Measurements from ENCODE around the gene CDH5. TPM values are rescaled to one million over a fixed set of nuclear protein-coding genes. Genes with fewer than 3 reads are reported as not detected.
A peak's percentile ranks its signal among the peaks of the same experiment; 100 is the strongest.

The CDH5 gene
- total and polyA plus RNA-seq, 2 of the 8 experiments (the other 6 are each of a cell fraction or from before 2014, with no cell fraction given), result 0.32 TPM

DNA sequence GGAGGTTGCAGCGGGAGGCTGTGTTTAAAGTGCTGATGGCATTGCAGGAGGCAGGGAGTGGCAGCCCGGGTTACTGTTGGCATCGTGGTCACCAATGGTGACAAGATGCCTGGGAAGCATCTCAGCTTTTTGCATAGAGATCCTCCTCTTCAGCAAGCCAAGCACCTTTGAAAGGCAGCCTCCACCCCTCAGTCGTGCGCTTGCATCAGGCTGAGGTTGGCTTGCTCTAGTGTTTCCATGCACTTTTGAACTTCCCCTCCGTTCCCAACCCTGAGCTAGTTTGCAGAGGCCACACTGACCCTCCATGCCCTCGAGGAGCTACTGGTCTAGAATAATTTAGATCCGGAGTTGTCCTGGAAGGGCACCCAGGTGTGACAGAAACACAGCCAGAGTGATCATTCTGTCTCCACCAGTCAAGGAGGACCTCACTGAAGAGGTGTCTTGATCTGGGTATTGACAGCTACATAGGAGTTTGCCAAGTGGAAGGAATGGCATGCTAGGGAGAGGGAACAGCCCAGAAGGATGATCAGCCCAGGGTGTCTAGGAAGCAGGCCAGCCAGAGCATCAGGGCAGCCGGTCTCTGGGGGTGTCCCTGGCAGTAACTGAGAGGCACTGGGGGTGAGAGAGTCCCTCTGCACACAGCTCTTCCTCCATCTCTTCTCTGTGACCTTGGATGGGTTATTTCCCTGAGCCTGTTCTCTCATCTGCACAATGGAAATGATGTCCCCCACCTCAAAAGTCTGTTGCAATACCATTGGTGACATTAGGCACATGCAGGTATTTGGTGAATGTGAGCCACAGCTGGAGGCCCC lies 68.3 kb downstream of the CDH5 start:
- Histone ChIP-seq H3K14ac (ENCODE audit: insufficient read length) (no peak overlapping the region), H3K79me2 (ENCODE audit: control insufficient read depth in 1 of 2, insufficient read depth in 2 of 2, low read length in 2 of 2) (no peaks in the 10 kb centered on the region), H4K5ac (ENCODE audit: insufficient read length, low read depth, low read length) (no peak overlapping the region), H4K8ac (ENCODE audit: extremely low read depth, insufficient read depth, low read length) (no peak overlapping the region; the same call in 1 of the 2 replicates), H3K23ac (ENCODE audit: insufficient read length) (no peak overlapping the region), H2BK5ac (ENCODE audit: low read depth, low read length) (peak overlapping the region; percentile 78; the same call in 1 of the 2 replicates), H3K27me3 (replicated peaks in 1 of 4; ENCODE audit: control insufficient read depth in 3 of 4, extremely low read depth in 1 of 4, insufficient read depth in 3 of 4, low read length in 3 of 4) (peaks cover 1 to 14% (median 6%) of the 10 kb centered on the region in 4 experiments), H3K4me3 (ENCODE audit: extremely low read depth in 1 of 4, insufficient read depth in 2 of 4, low read depth in 3 of 4, low read length in 4 of 4) (no peak overlapping the region), H2BK20ac (ENCODE audit: low read length) (peak overlapping the region; percentile 29; the same call in 1 of the 2 replicates), H2AK5ac (ENCODE audit: low read depth, low read length) (0 out of 2 replicates have a peak overlapping the region, but pooled peaks have one; percentile 86), H3K4me2 (ENCODE audit: insufficient read depth in 1 of 2, low read depth in 2 of 2, low read length in 2 of 2) (peak overlapping the region in 1 of 2 experiments; percentile 17; a peak in 1 of 4 replicates), H3K4me1 (replicated peaks in 1 of 4; ENCODE audit: control insufficient read depth in 3 of 4, insufficient read depth in 4 of 4, low read length in 3 of 4) (peaks cover 0 to 13% (median 2%) of the 10 kb centered on the region in 4 experiments; a peak in 3 of 7 replicates), H4K91ac (replicated peaks; ENCODE audit: insufficient read length, low read length) (no peak overlapping the region), H2BK12ac (ENCODE audit: low read depth, low read length) (peak overlapping the region; percentile 45), H3K9me3 (ENCODE audit: insufficient read depth in 2 of 2, low read depth in 1 of 2, low read length in 1 of 2) (no peaks in the 10 kb centered on the region), H3K27ac (ENCODE audit: low read depth, low read length) (no peak overlapping the region), H3K23me2 (ENCODE audit: low read depth, low read length) (no peaks in the 10 kb centered on the region), H3K79me1 (ENCODE audit: low read depth, low read length) (no peaks in the 10 kb centered on the region), H3K56ac (replicated peaks; ENCODE audit: insufficient read length, low read depth, low read length) (no peak overlapping the region), H3K36me3 (ENCODE audit: control insufficient read depth in 2 of 4, insufficient read depth in 4 of 4, low read length in 3 of 4) (no peaks in the 10 kb centered on the region), H2BK15ac (ENCODE audit: low read length) (peak overlapping the region; percentile 19; the same call in 1 of the 2 replicates), H3K9ac (replicated peaks in 1 of 4; ENCODE audit: extremely low read depth in 1 of 4, low read depth in 3 of 4, low read length in 3 of 4) (no peak overlapping the region), H4K20me1 (replicated peaks in 1 of 2; ENCODE audit: control insufficient read depth in 1 of 2, insufficient read depth in 2 of 2, low read length in 2 of 2) (no peaks in the 10 kb centered on the region), H3K4ac (replicated peaks; ENCODE audit: insufficient read length, low read depth, low read length) (no peak overlapping the region), H3K18ac (ENCODE audit: extremely low read depth, low read length) (peak overlapping the region; percentile 71; the same call in 1 of the 2 replicates), H2AFZ (ENCODE audit: low read length) (no peak overlapping the region), H2BK120ac (replicated peaks; ENCODE audit: low read depth, low read length) (no peak overlapping the region)
- FAIRE-seq (no peak), DNase-seq (ENCODE audit: low read depth in 1 of 2, low spot score in 2 of 2) (no peak)
- ChIA-PET POLR2A (ENCODE audit: partially characterized antibody) (no interaction called here), CTCF (ENCODE audit: partially characterized antibody) (interaction anchor here (0.7 to 4.1 kb wide), 13 partner anchors 9 to 154 kb away, joined by 3 to 15 read pairs (median 5); no protein-coding TSS in a partner anchor)
- WGBS, 2 experiments (ENCODE audit: extremely low coverage in 1 of 2, insufficient coverage in 1 of 2, insufficient read length in 1 of 2, insufficient replicate concordance in 2 of 2, low coverage in 1 of 2, low lambda C conversion rate in 2 of 2, missing lambda C conversion rate in 1 of 2), result 81% methylated on average over 9 of the region's 9 CpGs; no CpG with 5 or more reads in 1 of the 2 experiments
- no peak for TF ChIP-seq E2F6 (IDR thresholded peaks at IDR 0.05)
- no peak for TF ChIP-seq GTF2F1 (IDR thresholded peaks at IDR 0.05; ENCODE audit: borderline replicate concordance, low read depth, low read length)
- TF ChIP-seq BRCA1 (IDR thresholded peaks at IDR 0.05; ENCODE audit: low read depth, low read length), result no peak
- TF ChIP-seq JUN (IDR thresholded peaks at IDR 0.05; ENCODE audit: low read depth, low read length), result no peak
- TF ChIP-seq EP300 (IDR thresholded peaks at IDR 0.05; ENCODE audit: borderline replicate concordance in 1 of 2, low read depth in 2 of 2, low read length in 2 of 2), result no peak
- no peak for TF ChIP-seq TAF7 (optimal IDR thresholded peaks at IDR 0.05; ENCODE audit: borderline replicate concordance, low read depth, low read length)
- no peak for TF ChIP-seq POLR2A (IDR thresholded peaks at IDR 0.05; ENCODE audit: control extremely low read depth in 1 of 2, low read depth in 2 of 2, low read length in 2 of 2)
- no peak for TF ChIP-seq TBP (IDR thresholded peaks at IDR 0.05; ENCODE audit: low read depth, low read length)
- no peak for TF ChIP-seq SAP30 (IDR thresholded peaks at IDR 0.05; ENCODE audit: insufficient read depth, insufficient replicate concordance, low read length)
- TF ChIP-seq SIN3A (conservative IDR thresholded peaks at IDR 0.05 in 1 of 2, IDR thresholded peaks at IDR 0.05 in 1 of 2; ENCODE audit: low read depth in 1 of 2, low read length in 2 of 2), result no peak
